Tibial artery (tissue), 4 donors: ENCODE data around the gene COQ8B.
"Not testable (repeated sequence)": the region's sequence is repeated elsewhere in the genome, so short reads cannot be mapped to it uniquely, and the experiment has no call there.

Experiments
- DNase-seq, 2 donors: peaks; one replicate each; pipeline ENCODE4 v3.0.0-alpha.2; 2019
- H3K27ac ChIP-seq, 2 donors: fragments of 200-600 bp; sonication (generic) in 1 of 2; 1 replicate in 1 of 2; 2 replicates in 1 of 2; pipeline ENCODE4 v1.5.1; 2018 to 2019; ENCODE audit warnings: mild to moderate bottlenecking in 1 of 2
- H3K27me3 ChIP-seq, 2 donors: fragments of 200-600 bp; sonication (generic) in 1 of 2; one replicate each; pipeline versions ENCODE4 v1.5.1 to v1.6.0; 2016 to 2019
- H3K36me3 ChIP-seq, 3 donors: fragments of 200-600 bp; sonication (generic) in 2 of 3; one replicate each; pipeline ENCODE4 v1.5.1; 2016 to 2019; ENCODE audit warnings: mild to moderate bottlenecking in 2 of 3
- H3K4me1 ChIP-seq, 4 donors: fragments of 200-600 bp; sonication (generic) in 2 of 4; 1 replicate in 3 of 4; 2 replicates in 1 of 4; pipeline ENCODE4 v1.5.1; 2016 to 2019
- H3K4me3 ChIP-seq, 2 donors: fragments of 200-600 bp; sonication (generic) in 1 of 2; 1 replicate in 1 of 2; 2 replicates in 1 of 2; pipeline ENCODE4 v1.5.1; 2018 to 2019; ENCODE audit warnings: mild to moderate bottlenecking in 2 of 2
- H3K9me3 ChIP-seq, 3 donors: fragments of 200-600 bp; sonication (generic) in 1 of 3; one replicate each; pipeline ENCODE4 v1.5.1; 2016 to 2019
- CTCF ChIP-seq, 2 experiments: fragments of 200-600 bp in 1 of 2; fragments of 450-650 bp in 1 of 2; IDR thresholded peaks; one replicate each; pipeline ENCODE4 v1.5.1; 2017 to 2019; ENCODE audit warnings: antibody characterized with exemption in 2 of 2, mild to moderate bottlenecking in 1 of 2, moderate library complexity in 1 of 2
- intact Hi-C: fragments of 100-400 bp; cut with DNase I; formaldehyde crosslinking; loops from one replicate; pipeline ENCODE4 v1.15.0; 2023; ENCODE audit warnings: low total_unique reads

Gene COQ8B

GRCh38 chr19:40716482-40717324, at the start of gene COQ8B, which contains the start of gene ITPKC:
Gene COQ8B (minus strand): TSS chr19:40716886. CDS start chr19:40714632, 2,254 bp downstream.
Gene ITPKC (plus strand): TSS chr19:40717112. CDS start chr19:40717136, 24 bp downstream.
- Histone ChIP-seq H3K27ac (peak within 1 kb of the TSS; percentile 96 to 97), H3K4me1 (peaks cover 0 to 59% (median 46%) of the 10 kb centered on the region in 4 donors)
- intact Hi-C loops: no loop called here

GRCh38 chr19:40766385-40766784, 49.7 kb upstream of the COQ8B start:
- DNase-seq, H3K4me3 ChIP-seq, H3K9me3 ChIP-seq, H3K27me3 ChIP-seq, H3K4me1 ChIP-seq, intact Hi-C loops, H3K27ac ChIP-seq: not testable (repeated sequence)
- peaks cover 56 to 80% (median 62%) of the 10 kb centered on the region in 3 donors for H3K36me3 ChIP-seq

More at GRCh38 chr19:40716482-40717324, at the start of gene COQ8B, which contains the start of gene ITPKC:
- peak; percentile 100 for DNase-seq
- peaks cover 0 to 9% (median 0%) of the 10 kb centered on the region in 3 donors for H3K36me3 ChIP-seq
- no peaks in the 10 kb centered on the region for H3K9me3 ChIP-seq
- peak within 1 kb of the TSS; percentile 78 to 81 for H3K4me3 ChIP-seq
- no peaks in the 10 kb centered on the region for H3K27me3 ChIP-seq
- peak in 1 of 2 experiments; percentile 60 for TF ChIP-seq CTCF (IDR thresholded peaks at IDR 0.05)

GRCh38 chr19:40763963-40764362, 47.3 kb upstream of the COQ8B start:
- intact Hi-C loops: no loop called here
- peaks cover 79 to 100% (median 85%) of the 10 kb centered on the region in 3 donors for H3K36me3 ChIP-seq
- no peak overlapping the region for H3K27ac ChIP-seq
- no peaks in the 10 kb centered on the region for H3K9me3 ChIP-seq
- TF ChIP-seq CTCF (IDR thresholded peaks at IDR 0.05): no peak
- H3K4me3 ChIP-seq: no peak overlapping the region
- H3K4me1 ChIP-seq: no peaks in the 10 kb centered on the region
- no peaks in the 10 kb centered on the region for H3K27me3 ChIP-seq
- DNase-seq: no peak

- no peaks in the 10 kb centered on the region for H3K27me3 ChIP-seq
- intact Hi-C loops: no loop called here
- no peak for TF ChIP-seq CTCF (IDR thresholded peaks at IDR 0.05)
- no peak for DNase-seq
- H3K4me3 ChIP-seq: no peak overlapping the region
- H3K4me1 ChIP-seq: no peaks in the 10 kb centered on the region
- peaks cover 84 to 100% (median 89%) of the 10 kb centered on the region in 3 donors for H3K36me3 ChIP-seq
- no peaks in the 10 kb centered on the region for H3K9me3 ChIP-seq
- H3K27ac ChIP-seq: no peak overlapping the region
These were observed 46.8 kb upstream of the COQ8B start for GRCh38 chr19:40763526-40763925.

GRCh38 chr19:40762754-40763470, 46.2 kb upstream of the COQ8B start:
- Histone ChIP-seq H3K4me1 (no peaks in the 10 kb centered on the region), H3K36me3 (peaks cover 90 to 100% (median 95%) of the 10 kb centered on the region in 3 donors), H3K27ac (no peak overlapping the region), H3K9me3 (no peaks in the 10 kb centered on the region), H3K27me3 (no peaks in the 10 kb centered on the region), H3K4me3 (no peak overlapping the region)
- intact Hi-C loops: no loop called here
- no peak for DNase-seq
- TF ChIP-seq CTCF (IDR thresholded peaks at IDR 0.05): no peak
